Peyer's patch (tissue), 4 donors: ENCODE data around the gene RBM17.

ENCODE experiments used
- CTCF ChIP-seq, 6 experiments: fragments of 450-650 bp in 4 of 6; fragments of 200-600 bp in 2 of 6; sonication (generic) in 1 of 6; IDR thresholded peaks; one replicate each; pipeline ENCODE4 v1.5.1; 2017 to 2019; ENCODE audit warnings: antibody characterized with exemption in 6 of 6, mild to moderate bottlenecking in 3 of 6, moderate library complexity in 1 of 6
- POLR2A ChIP-seq, 2 donors: fragments of 450-650 bp; IDR thresholded peaks; one replicate each; pipeline ENCODE4 v1.5.1; 2017; ENCODE audit warnings: antibody characterized with exemption in 2 of 2, mild to moderate bottlenecking in 2 of 2, moderate library complexity in 2 of 2

DNA sequence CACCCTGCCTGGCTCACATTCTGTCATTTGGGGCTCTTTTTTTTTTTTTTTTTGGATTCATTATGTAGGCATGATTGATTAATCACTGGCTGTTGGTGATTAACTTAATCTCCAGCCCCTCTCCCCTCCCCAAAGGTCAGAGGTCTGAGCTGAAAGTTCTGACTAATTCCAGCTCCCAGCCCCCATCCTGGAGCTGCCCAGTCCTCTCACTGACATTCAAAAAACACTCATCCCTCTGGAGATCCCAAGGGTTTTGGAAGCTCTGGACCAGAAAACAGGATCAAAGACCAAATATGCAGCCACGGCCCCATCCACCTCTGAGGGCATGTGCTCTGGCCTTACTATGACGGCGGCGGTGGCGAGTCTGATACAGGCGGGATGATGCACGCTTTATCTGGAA is 53.8 kb downstream of the RBM17 start:
- TF ChIP-seq CTCF (IDR thresholded peaks at IDR 0.05) (no peak), POLR2A (IDR thresholded peaks at IDR 0.05) (no peak)
